ENCODE data around the gene RACGAP1.

RACGAP1 gene

GRCh38 chr12:49954863-49955830 is 70.1 kb downstream of the RACGAP1 start:
- no peak for DNase-seq (ENCODE audit: low read depth in 3 of 3)

- no peak for DNase-seq (ENCODE audit: low read depth in 3 of 3)
Observed at GRCh38 chr12:49953961-49954846, 71.1 kb downstream of the RACGAP1 start.

GRCh38 chr12:49953151-49953550 is 72.1 kb downstream of the RACGAP1 start:
- DNase-seq (ENCODE audit: low read depth in 3 of 3), result no peak

GRCh38 chr12:49952391-49953055 is 72.8 kb downstream of the RACGAP1 start:
- no peak for DNase-seq (ENCODE audit: low read depth in 3 of 3)

- DNase-seq (ENCODE audit: low read depth in 3 of 3), result no peak
Observed at GRCh38 chr12:49951411-49952240, 73.7 kb downstream of the RACGAP1 start.

GRCh38 chr12:49950273-49951251 is 74.7 kb downstream of the RACGAP1 start, which contains the start of gene AQP2:
AQP2 (plus strand) TSS chr12:49950737; CDS start chr12:49950831, 94 bp downstream.
- DNase-seq (ENCODE audit: low read depth in 3 of 3), result no peak

- DNase-seq (ENCODE audit: low read depth in 3 of 3), result no peak
Observed at GRCh38 chr12:49949866-49950265, 75.4 kb downstream of the RACGAP1 start.

GRCh38 chr12:49948866-49949845 is 76.1 kb downstream of the RACGAP1 start:
- DNase-seq (ENCODE audit: low read depth in 3 of 3), result no peak

- no peak for DNase-seq (ENCODE audit: low read depth in 3 of 3)
Observed at GRCh38 chr12:49947593-49948226, 77.6 kb downstream of the RACGAP1 start.

GRCh38 chr12:49946497-49946896 is 78.8 kb downstream of the RACGAP1 start:
- no peak for DNase-seq (ENCODE audit: low read depth in 3 of 3)

GRCh38 chr12:49946086-49946485 is 79.2 kb downstream of the RACGAP1 start:
- no peak for DNase-seq (ENCODE audit: low read depth in 3 of 3)

- peak; percentile 82 to 89 (median 82) for DNase-seq (ENCODE audit: low read depth in 3 of 3)
Observed at GRCh38 chr12:49945394-49946080, 79.8 kb downstream of the RACGAP1 start.

GRCh38 chr12:49944718-49945117 is 80.6 kb downstream of the RACGAP1 start:
- no peak for DNase-seq (ENCODE audit: low read depth in 3 of 3)

GRCh38 chr12:49944046-49944445 is 81.2 kb downstream of the RACGAP1 start:
- DNase-seq (ENCODE audit: low read depth in 3 of 3), result no peak

- DNase-seq (ENCODE audit: low read depth in 3 of 3), result no peak
Observed at GRCh38 chr12:49943625-49943960, 81.7 kb downstream of the RACGAP1 start.

GRCh38 chr12:49942921-49943624 is 82.2 kb downstream of the RACGAP1 start:
- DNase-seq (ENCODE audit: low read depth in 3 of 3), result no peak

- DNase-seq (ENCODE audit: low read depth in 3 of 3), result no peak
Observed at GRCh38 chr12:49942512-49942893, 82.8 kb downstream of the RACGAP1 start.

All from stimulated activated CD4-positive, alpha-beta T cell treated with anti-CD3 and anti-CD28 coated beads, TNF-alpha, amount 100 ng/mL, for 48 hours (primary cell).